ENCODE measurements around the gene TSR1. TPM values are rescaled to one million over a fixed set of nuclear protein-coding genes. Genes with fewer than 3 reads are reported as not detected.

TSR1 gene
- polyA plus RNA-seq, 3 donors = 8.1 to 10.8 (median 9.3) TPM

GRCh38 chr17:2346475-2346874 lies 10.2 kb upstream of the TSR1 start:
- no peak for TF ChIP-seq CTCF (IDR thresholded peaks at IDR 0.05)
- Mint-ChIP-seq H3K27ac (no peak overlapping the region), H3K9me3 (no peaks in the 10 kb centered on the region), H3K4me1 (no peaks in the 10 kb centered on the region), H3K27me3 (ENCODE audit: low read depth in 3 of 3) (peaks cover 0 to 1% (median 0%) of the 10 kb centered on the region in 3 donors), H3K4me3 (no peak overlapping the region), H3K36me3 (peaks cover 25 to 37% of the 10 kb centered on the region in 2 donors)
- no peaks in the 10 kb centered on the region for H3K9me3 ChIP-seq (replicated peaks in 1 of 2; ENCODE audit: control insufficient read depth in 1 of 2, insufficient read depth in 1 of 2, low read length in 2 of 2)
- H3K4me1 ChIP-seq (ENCODE audit: control insufficient read depth in 1 of 2, insufficient read depth in 2 of 2, low read length in 2 of 2) = no peaks in the 10 kb centered on the region
- H3K79me2 ChIP-seq (ENCODE audit: insufficient read depth, low read length) = no peaks in the 10 kb centered on the region
- WGBS (ENCODE audit: insufficient coverage) = 93% methylated on average over 2 of the region's 8 CpGs
- no peak for DNase-seq
- H3K4me2 ChIP-seq (replicated peaks; ENCODE audit: extremely low read depth, low read length, poor library complexity, severe bottlenecking) = no peak overlapping the region
- no peak overlapping the region for H3K4me3 ChIP-seq (replicated peaks in 1 of 3; ENCODE audit: low read depth in 2 of 3, low read length in 3 of 3)
- H3K27ac ChIP-seq (ENCODE audit: low read depth in 1 of 2, low read length in 2 of 2) = no peak overlapping the region
- no peaks in the 10 kb centered on the region for H3K27me3 ChIP-seq (ENCODE audit: control insufficient read depth in 2 of 2, insufficient read depth in 2 of 2, low read length in 2 of 2)
- H4K20me1 ChIP-seq (ENCODE audit: insufficient read depth, low read length) = no peaks in the 10 kb centered on the region
- H2AFZ ChIP-seq (ENCODE audit: insufficient read depth, low read depth, low read length, poor library complexity, severe bottlenecking) = no peak overlapping the region
- no peak overlapping the region for H3K9ac ChIP-seq (ENCODE audit: insufficient read depth, low read length, poor library complexity, severe bottlenecking)
- peaks cover 0 to 32% of the 10 kb centered on the region in 2 donors for H3K36me3 ChIP-seq (replicated peaks in 1 of 2; ENCODE audit: control insufficient read depth in 1 of 2, insufficient read depth in 2 of 2, low read length in 2 of 2)
- intact Hi-C loops (cut with micrococcal nuclease) = no loop called here

- TF ChIP-seq CTCF (IDR thresholded peaks at IDR 0.05) = no peak
- peaks cover 25 to 36% of the 10 kb centered on the region in 2 donors for H3K36me3 Mint-ChIP-seq
- Histone ChIP-seq H3K9ac (ENCODE audit: insufficient read depth, low read length, poor library complexity, severe bottlenecking) (no peak overlapping the region), H2AFZ (ENCODE audit: insufficient read depth, low read depth, low read length, poor library complexity, severe bottlenecking) (no peak overlapping the region), H3K4me1 (ENCODE audit: control insufficient read depth in 1 of 2, insufficient read depth in 2 of 2, low read length in 2 of 2) (no peaks in the 10 kb centered on the region), H3K79me2 (ENCODE audit: insufficient read depth, low read length) (no peaks in the 10 kb centered on the region), H3K4me3 (replicated peaks in 1 of 3; ENCODE audit: low read depth in 2 of 3, low read length in 3 of 3) (no peak overlapping the region), H3K27ac (ENCODE audit: low read depth in 1 of 2, low read length in 2 of 2) (no peak overlapping the region), H3K9me3 (replicated peaks in 1 of 2; ENCODE audit: control insufficient read depth in 1 of 2, insufficient read depth in 1 of 2, low read length in 2 of 2) (no peaks in the 10 kb centered on the region), H3K36me3 (replicated peaks in 1 of 2; ENCODE audit: control insufficient read depth in 1 of 2, insufficient read depth in 2 of 2, low read length in 2 of 2) (peaks cover 0 to 32% of the 10 kb centered on the region in 2 donors), H4K20me1 (ENCODE audit: insufficient read depth, low read length) (no peaks in the 10 kb centered on the region), H3K4me2 (replicated peaks; ENCODE audit: extremely low read depth, low read length, poor library complexity, severe bottlenecking) (no peak overlapping the region), H3K27me3 (ENCODE audit: control insufficient read depth in 2 of 2, insufficient read depth in 2 of 2, low read length in 2 of 2) (no peaks in the 10 kb centered on the region)
- intact Hi-C loops (cut with micrococcal nuclease) = no loop called here
- H3K4me1 Mint-ChIP-seq = no peaks in the 10 kb centered on the region
- H3K4me3 Mint-ChIP-seq = no peak overlapping the region
- H3K27me3 Mint-ChIP-seq (ENCODE audit: low read depth in 3 of 3) = no peaks in the 10 kb centered on the region
- H3K9me3 Mint-ChIP-seq = no peaks in the 10 kb centered on the region
- no peak overlapping the region for H3K27ac Mint-ChIP-seq
- WGBS (ENCODE audit: insufficient coverage) = 100% methylated on average over 4 of the region's 10 CpGs
- DNase-seq = no peak
These were observed 8.3 kb upstream of the TSR1 start for GRCh38 chr17:2344528-2344927.

Measured in CD14-positive monocyte (primary cell).